Measurements from ENCODE around the gene CCNE1.
"Not testable (repeated sequence)": the region's sequence is repeated elsewhere in the genome, so short reads cannot be mapped to it uniquely, and the experiment has no call there.

The CCNE1 gene

DNA sequence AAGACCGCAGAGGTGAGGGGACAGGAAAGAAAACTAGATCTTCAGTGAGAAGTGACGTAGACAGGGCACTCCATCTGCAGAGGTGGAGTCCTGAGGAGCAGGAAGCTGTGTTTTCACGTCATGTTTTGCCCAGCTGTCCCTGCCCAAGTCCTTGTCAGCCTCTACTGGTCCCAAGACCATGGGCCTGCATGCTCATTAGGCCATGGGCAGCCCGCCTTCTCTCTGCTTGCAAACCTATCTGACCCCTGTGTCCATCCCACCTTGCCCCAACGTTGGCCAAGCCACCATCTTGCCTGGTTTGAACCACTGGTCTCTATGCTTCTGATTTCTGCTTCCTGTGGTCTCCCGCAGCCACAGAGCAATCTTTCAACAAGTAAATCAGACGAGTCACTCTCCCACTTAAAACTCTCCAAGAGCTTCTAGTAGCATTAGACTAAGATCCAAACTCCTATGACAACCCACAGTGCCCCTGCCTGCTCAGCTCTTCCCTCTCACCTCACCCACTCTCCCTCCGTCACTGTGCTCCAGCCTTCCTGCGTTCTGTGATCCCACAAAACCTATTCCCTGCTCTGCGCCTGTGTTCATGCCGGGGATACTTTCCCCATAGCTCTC, 18.6 kb upstream of the CCNE1 start:
- no peak overlapping the region for H3K4me3 Mint-ChIP-seq
- TF ChIP-seq, protein P1, sequence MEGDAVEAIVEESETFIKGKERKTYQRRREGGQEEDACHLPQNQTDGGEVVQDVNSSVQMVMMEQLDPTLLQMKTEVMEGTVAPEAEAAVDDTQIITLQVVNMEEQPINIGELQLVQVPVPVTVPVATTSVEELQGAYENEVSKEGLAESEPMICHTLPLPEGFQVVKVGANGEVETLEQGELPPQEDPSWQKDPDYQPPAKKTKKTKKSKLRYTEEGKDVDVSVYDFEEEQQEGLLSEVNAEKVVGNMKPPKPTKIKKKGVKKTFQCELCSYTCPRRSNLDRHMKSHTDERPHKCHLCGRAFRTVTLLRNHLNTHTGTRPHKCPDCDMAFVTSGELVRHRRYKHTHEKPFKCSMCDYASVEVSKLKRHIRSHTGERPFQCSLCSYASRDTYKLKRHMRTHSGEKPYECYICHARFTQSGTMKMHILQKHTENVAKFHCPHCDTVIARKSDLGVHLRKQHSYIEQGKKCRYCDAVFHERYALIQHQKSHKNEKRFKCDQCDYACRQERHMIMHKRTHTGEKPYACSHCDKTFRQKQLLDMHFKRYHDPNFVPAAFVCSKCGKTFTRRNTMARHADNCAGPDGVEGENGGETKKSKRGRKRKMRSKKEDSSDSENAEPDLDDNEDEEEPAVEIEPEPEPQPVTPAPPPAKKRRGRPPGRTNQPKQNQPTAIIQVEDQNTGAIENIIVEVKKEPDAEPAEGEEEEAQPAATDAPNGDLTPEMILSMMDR (IDR thresholded peaks at IDR 0.05; ENCODE audit: unreplicated experiment in 3 of 3), result no peak
- no peaks in the 10 kb centered on the region for H3K9me3 Mint-ChIP-seq
- no peaks in the 10 kb centered on the region for H3K36me3 Mint-ChIP-seq (ENCODE audit: low read depth)
- peaks cover 14% of the 10 kb centered on the region for H3K4me1 Mint-ChIP-seq
- no peak overlapping the region for H3K27ac Mint-ChIP-seq
- peaks cover 3% of the 10 kb centered on the region for H3K27me3 Mint-ChIP-seq (ENCODE audit: low read depth)

DNA sequence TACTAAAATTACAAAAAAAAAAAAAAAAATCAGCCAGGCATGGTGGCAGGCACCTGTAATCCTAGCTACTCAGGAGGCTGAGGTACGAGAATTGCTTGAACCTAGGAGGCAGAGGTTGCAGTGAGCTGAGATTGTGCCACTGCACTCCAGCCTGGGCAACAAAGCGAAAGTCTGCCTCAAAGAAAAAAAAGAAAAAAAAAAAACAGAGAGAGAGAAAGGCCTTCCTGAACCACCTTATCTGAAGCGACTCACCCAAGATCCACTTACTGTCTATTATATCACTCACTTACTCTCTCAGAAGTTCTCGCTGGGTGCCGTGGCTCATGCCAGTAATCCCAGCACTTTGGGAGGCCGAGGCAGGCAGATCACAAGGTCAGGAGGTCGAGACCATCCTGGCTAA, 17.3 kb upstream of the CCNE1 start:
- H3K4me1 Mint-ChIP-seq, result peaks cover 22% of the 10 kb centered on the region
- not testable (repeated sequence) for H3K36me3 Mint-ChIP-seq (ENCODE audit: low read depth); H3K27ac Mint-ChIP-seq; H3K27me3 Mint-ChIP-seq (ENCODE audit: low read depth); H3K4me3 Mint-ChIP-seq; H3K9me3 Mint-ChIP-seq

DNA sequence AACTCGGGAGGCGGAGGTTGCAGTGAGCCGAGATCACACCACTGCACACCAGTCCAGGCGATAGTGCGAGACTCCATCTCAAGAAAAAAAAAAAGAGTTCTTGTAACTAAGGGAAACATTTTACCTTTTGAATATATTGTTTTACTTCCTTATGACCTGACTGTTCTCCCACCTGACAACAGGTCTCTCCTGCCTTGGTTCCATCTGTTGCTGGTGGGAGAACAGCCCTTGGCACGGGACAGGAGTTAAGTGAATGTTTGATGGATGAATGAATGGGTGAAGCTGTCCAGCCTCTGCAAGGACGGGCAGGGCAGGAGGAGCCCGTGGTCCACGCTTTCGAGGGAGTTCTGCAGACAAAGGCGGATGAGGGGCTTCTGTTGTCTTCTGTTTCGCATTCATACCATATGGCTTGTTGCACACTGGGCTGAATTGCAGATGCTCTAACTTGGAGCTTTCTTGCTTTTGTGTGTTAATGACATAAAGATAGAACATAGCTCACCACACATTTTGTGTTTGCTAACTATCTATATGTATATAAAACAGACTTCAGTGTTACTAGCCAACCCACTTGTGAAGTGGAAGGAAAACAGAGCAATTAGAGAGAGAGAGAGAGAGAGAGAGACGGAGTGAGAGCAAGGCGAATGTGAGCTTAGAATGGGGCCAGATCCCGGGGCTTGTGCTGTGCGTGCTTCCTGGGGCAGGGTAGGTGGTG, 16.2 kb upstream of the CCNE1 start:
- TF ChIP-seq, protein P1 (IDR thresholded peaks at IDR 0.05; ENCODE audit: unreplicated experiment in 3 of 3), result no peak
- no peak overlapping the region for H3K4me3 Mint-ChIP-seq
- peaks cover 29% of the 10 kb centered on the region for H3K4me1 Mint-ChIP-seq
- H3K27ac Mint-ChIP-seq, result peak overlapping the region in 1 of 3 experiments; percentile 87
- no peaks in the 10 kb centered on the region for H3K9me3 Mint-ChIP-seq
- H3K27me3 Mint-ChIP-seq (ENCODE audit: low read depth), result peaks cover 3% of the 10 kb centered on the region
- no peaks in the 10 kb centered on the region for H3K36me3 Mint-ChIP-seq (ENCODE audit: low read depth)

DNA sequence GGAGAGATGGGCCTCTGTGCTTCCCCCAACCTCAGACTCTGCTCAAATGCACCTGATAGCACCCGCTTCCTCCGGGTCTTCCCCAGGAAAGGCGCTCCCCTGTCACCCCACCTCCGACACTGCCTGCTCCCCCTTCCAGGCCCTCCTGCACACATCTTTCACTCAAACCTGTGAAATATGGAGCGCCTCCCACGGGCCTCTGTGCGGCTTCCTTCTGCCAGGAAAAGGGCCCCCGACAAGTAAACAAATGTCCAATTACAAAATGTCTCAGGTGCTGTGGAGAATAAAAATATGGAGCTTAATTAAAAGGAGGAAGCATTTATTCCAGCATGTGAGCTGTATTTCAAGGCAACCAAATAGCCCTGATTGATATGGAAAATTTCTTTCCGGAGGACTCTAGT, 15.6 kb upstream of the CCNE1 start:
- TF ChIP-seq, protein P1 (IDR thresholded peaks at IDR 0.05; ENCODE audit: unreplicated experiment in 3 of 3), result no peak
- H3K27me3 Mint-ChIP-seq (ENCODE audit: low read depth), result peaks cover 3% of the 10 kb centered on the region
- H3K27ac Mint-ChIP-seq, result peak overlapping the region in 1 of 3 experiments; percentile 87
- no peak overlapping the region for H3K4me3 Mint-ChIP-seq
- H3K36me3 Mint-ChIP-seq (ENCODE audit: low read depth), result no peaks in the 10 kb centered on the region
- H3K9me3 Mint-ChIP-seq, result no peaks in the 10 kb centered on the region
- H3K4me1 Mint-ChIP-seq, result peaks cover 29% of the 10 kb centered on the region

DNA sequence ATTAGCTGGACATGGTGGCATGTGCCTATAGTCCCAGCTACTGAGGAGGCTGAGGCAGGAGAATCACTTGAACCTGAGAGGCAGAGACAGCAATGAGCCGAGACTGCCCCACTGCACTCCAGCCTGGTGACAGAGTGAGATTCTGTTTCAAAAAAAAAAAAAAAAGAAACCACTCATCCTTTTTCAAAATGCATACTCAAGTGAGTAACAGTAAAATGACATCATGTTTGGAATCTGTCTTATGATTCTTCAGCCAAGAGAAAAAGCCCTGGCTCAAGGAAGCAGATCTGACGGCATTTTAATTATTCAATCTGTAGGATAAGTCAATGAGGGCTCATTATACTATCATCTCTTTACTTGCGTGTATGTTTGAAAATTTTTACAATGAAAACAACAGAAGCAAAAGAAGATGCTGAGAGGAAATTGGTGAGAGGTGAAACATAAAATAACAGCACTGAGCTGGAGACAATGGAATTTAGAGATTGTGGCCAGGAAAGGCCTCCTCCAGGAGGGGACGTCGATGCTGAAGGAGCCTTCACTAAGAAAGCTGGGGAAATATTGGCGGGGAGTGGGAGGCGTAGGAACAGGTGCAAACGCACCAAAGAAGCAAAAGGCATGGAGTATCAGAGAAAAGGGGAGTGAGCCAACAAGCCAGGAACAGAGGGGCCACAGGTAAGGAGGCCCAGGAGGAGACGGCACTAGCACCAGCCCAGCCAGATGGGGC, 12.9 kb upstream of the CCNE1 start:
- Mint-ChIP-seq H3K27ac (peak overlapping the region in 2 of 3 experiments; percentile 62 to 84), H3K4me3 (no peak overlapping the region), H3K4me1 (peaks cover 29% of the 10 kb centered on the region), H3K36me3 (ENCODE audit: low read depth) (no peaks in the 10 kb centered on the region), H3K27me3 (ENCODE audit: low read depth) (peaks cover 3% of the 10 kb centered on the region), H3K9me3 (no peaks in the 10 kb centered on the region)
- TF ChIP-seq, protein P1 (IDR thresholded peaks at IDR 0.05; ENCODE audit: unreplicated experiment in 3 of 3), result no peak

DNA sequence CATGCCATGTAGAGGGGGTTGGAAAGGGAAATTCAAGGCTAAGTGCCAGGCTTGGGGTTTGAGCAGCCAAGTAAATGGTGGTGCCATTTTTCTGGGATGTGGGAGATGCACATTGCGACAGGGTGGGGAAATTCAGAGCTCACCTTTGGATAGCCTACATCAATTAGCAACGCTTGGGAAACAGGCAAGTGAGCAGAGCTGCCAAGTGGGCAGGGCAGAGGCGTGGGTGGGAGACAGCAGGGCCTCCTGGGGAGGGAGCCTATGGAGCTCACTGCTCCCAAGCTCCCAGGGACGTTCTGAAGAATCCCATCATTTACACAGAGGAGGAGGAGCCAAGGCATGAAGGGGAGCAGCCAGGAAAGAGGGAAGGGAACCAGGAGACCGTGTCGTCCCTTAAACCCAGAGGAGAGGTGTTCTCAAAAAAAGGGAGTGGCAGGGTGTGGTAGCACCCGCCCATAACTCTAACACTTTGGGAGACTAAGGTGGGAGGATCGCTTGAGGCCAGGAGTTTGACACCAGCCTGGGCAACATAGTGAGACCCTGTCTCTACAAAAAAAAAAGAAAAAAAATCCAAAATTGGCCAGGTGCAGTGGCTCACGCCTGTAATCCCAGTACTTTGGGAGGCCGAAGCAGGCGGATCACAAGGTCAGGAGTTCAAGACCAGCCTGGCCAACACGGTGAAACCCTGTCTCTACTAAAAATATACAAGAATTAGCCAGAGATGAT, 11.5 kb upstream of the CCNE1 start:
- Mint-ChIP-seq H3K36me3 (ENCODE audit: low read depth) (no peaks in the 10 kb centered on the region), H3K4me1 (peaks cover 39% of the 10 kb centered on the region), H3K4me3 (no peak overlapping the region), H3K27me3 (ENCODE audit: low read depth) (peaks cover 3% of the 10 kb centered on the region), H3K27ac (no peak overlapping the region), H3K9me3 (no peaks in the 10 kb centered on the region)
- TF ChIP-seq, protein P1 (IDR thresholded peaks at IDR 0.05; ENCODE audit: unreplicated experiment in 3 of 3), result no peak

DNA sequence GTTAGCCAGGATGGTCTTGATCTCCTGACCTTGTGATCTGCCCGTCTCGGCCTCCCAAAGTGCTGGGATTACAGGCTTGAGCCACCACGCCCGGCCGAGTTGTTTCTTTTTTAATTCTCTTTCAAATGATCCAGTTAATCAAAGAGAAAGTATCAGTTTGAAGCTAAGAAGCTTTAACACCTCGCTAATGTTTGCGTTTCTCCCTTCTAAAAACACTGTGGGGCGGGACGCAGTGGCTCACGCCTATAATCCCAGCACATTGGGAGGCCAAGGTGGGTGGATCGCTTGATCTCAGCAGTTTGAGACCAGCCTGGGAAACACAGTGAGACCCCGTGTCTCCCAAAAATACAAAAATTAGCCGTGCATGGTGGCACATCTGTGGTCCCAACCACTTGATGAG, 7.8 kb upstream of the CCNE1 start:
- H3K4me1 Mint-ChIP-seq, result peaks cover 41% of the 10 kb centered on the region
- not testable (repeated sequence) for H3K27ac Mint-ChIP-seq; H3K4me3 Mint-ChIP-seq; H3K27me3 Mint-ChIP-seq (ENCODE audit: low read depth); H3K9me3 Mint-ChIP-seq; H3K36me3 Mint-ChIP-seq (ENCODE audit: low read depth)

Measured in nephron (organoid).